ENCODE measurements around the gene HHAT. TPM values are rescaled to one million over a fixed set of nuclear protein-coding genes. Genes with fewer than 3 reads are reported as not detected.

Gene HHAT
- total and polyA plus RNA-seq, 2 of the 4 experiments (the other 2 are of a cell fraction) = 1.7 to 2.5 TPM

GRCh38 chr1:210616356-210616755, 287.7 kb downstream of the HHAT start:
- no peak overlapping the region for H3K4me3 ChIP-seq (ENCODE audit: insufficient read depth, low read depth, low read length)
- no peak overlapping the region for H3K23ac ChIP-seq (ENCODE audit: low read depth, low read length)
- H2BK20ac ChIP-seq (ENCODE audit: low read depth, low read length) = no peak overlapping the region
- no peaks in the 10 kb centered on the region for H3K36me3 ChIP-seq (ENCODE audit: control insufficient read depth, insufficient read depth, low read length)
- BruUV-seq (replicated peaks) = no TSS peak
- dilution Hi-C loops (cut with HindIII; ENCODE audit: low sequenced_read_pairs, unreplicated experiment) = no loop called here
- DNase-seq (no peak), ATAC-seq (ENCODE audit: low read depth) (no peak)
- H3K4ac ChIP-seq (ENCODE audit: low read depth, low read length) = no peak overlapping the region
- H4K8ac ChIP-seq (ENCODE audit: low read depth in 2 of 2, low read length in 2 of 2) = no peak overlapping the region
- H4K5ac ChIP-seq (ENCODE audit: low read depth, low read length) = no peak overlapping the region
- H3K9me1 ChIP-seq (ENCODE audit: insufficient read depth, low read length) = no peaks in the 10 kb centered on the region
- H2AK9ac ChIP-seq (replicated peaks; ENCODE audit: low read depth, low read length, poor library complexity) = no peak overlapping the region
- CTCF ChIA-PET = no interaction called here
- no peaks in the 10 kb centered on the region for H4K20me1 ChIP-seq (ENCODE audit: insufficient read depth, low read length)
- in situ Hi-C loops (cut with MboI; ENCODE audit: low sequenced_read_pairs) = no loop called here
- no peaks in the 10 kb centered on the region for H3K9me3 ChIP-seq (ENCODE audit: control insufficient read depth, insufficient read depth, low read length)
- H2BK120ac ChIP-seq (ENCODE audit: low read depth, low read length) = no peak overlapping the region
- POLR2A ChIA-PET (ENCODE audit: unreplicated experiment) = no interaction called here
- no peaks in the 10 kb centered on the region for H3K4me1 ChIP-seq (ENCODE audit: control insufficient read depth, insufficient read depth, low read length)
- H3K27ac ChIP-seq (ENCODE audit: insufficient read depth, low read length) = no peak overlapping the region
- H2AK5ac ChIP-seq (ENCODE audit: low read depth, low read length) = no peak overlapping the region
- WGBS, 2 experiments (ENCODE audit: extremely low coverage in 2 of 2, insufficient read length in 1 of 2) = 33% methylated on average over 2 of the region's 4 CpGs; no CpG with 5 or more reads in 1 of the 2 experiments
- H3K27me3 ChIP-seq (ENCODE audit: control insufficient read depth, insufficient read depth, low read length) = no peaks in the 10 kb centered on the region
- H3K79me1 ChIP-seq (ENCODE audit: low read depth in 1 of 2, low read length in 2 of 2) = no peaks in the 10 kb centered on the region
- no peak overlapping the region for H2BK15ac ChIP-seq (ENCODE audit: low read depth, low read length)
- H3K4me2 ChIP-seq (ENCODE audit: low read depth, low read length) = no peak overlapping the region
- no peak overlapping the region for H2AFZ ChIP-seq (replicated peaks; ENCODE audit: low read length, poor library complexity)
- H3K56ac ChIP-seq (ENCODE audit: extremely low read depth, insufficient read depth, low read length) = no peak overlapping the region
- intact Hi-C loops (cut with micrococcal nuclease) = no loop called here
- no peak overlapping the region for H3K14ac ChIP-seq (replicated peaks; ENCODE audit: low read depth, low read length)
- TF ChIP-seq MXI1 (IDR thresholded peaks at IDR 0.05; ENCODE audit: borderline replicate concordance, low read depth, low read length) (no peak), RFX5 (IDR thresholded peaks at IDR 0.05; ENCODE audit: low read depth, low read length) (no peak), CEBPB (IDR thresholded peaks at IDR 0.05; ENCODE audit: low read depth, low read length) (no peak), MAFK (IDR thresholded peaks at IDR 0.05; ENCODE audit: low read depth, low read length) (no peak), POLR2A (IDR thresholded peaks at IDR 0.05; ENCODE audit: low read depth, low read length) (no peak)
- no peak overlapping the region for H2BK5ac ChIP-seq (ENCODE audit: low read depth, low read length, poor library complexity, severe bottlenecking)
- H3K18ac ChIP-seq (ENCODE audit: low read depth, low read length) = no peak overlapping the region
- no peak overlapping the region for H4K91ac ChIP-seq (ENCODE audit: insufficient read depth, low read depth, low read length)
- no peak overlapping the region for H3K9ac ChIP-seq (ENCODE audit: low read depth, low read length)
